Colonic mucosa (tissue), 4 donors: ENCODE data around the gene UGGT2. TPM values are rescaled to one million over a fixed set of nuclear protein-coding genes. Genes with fewer than 3 reads are reported as not detected.
"Not testable (repeated sequence)": the region's sequence is repeated elsewhere in the genome, so short reads cannot be mapped to it uniquely, and the experiment has no call there.

Source experiments
- DNase-seq: peaks from one replicate; pipeline ENCODE4 v3.0.0-alpha.2; 2020
- H3K27ac ChIP-seq: fragments of 200-600 bp; one replicate; pipeline ENCODE4 v1.8.0; 2021
- H3K27me3 ChIP-seq: fragments of 200-600 bp; one replicate; pipeline ENCODE4 v1.8.0; 2021
- H3K36me3 ChIP-seq: fragments of 200-600 bp; one replicate; pipeline ENCODE4 v1.8.0; 2021
- H3K4me1 ChIP-seq: fragments of 200-600 bp; one replicate; pipeline ENCODE4 v1.8.0; 2021; ENCODE audit warnings: mild to moderate bottlenecking
- H3K4me3 ChIP-seq: fragments of 200-600 bp; one replicate; pipeline ENCODE4 v1.8.0; 2021
- H3K9ac ChIP-seq, 2 donors: one replicate each; pipeline ENCODE4 v1.7.0; 2013; ENCODE audit warnings: control low read depth in 2 of 2, low read depth in 2 of 2, low read length in 2 of 2
- H3K9me3 ChIP-seq: fragments of 200-600 bp; one replicate; pipeline ENCODE4 v1.8.0; 2021
- CTCF ChIP-seq: fragments of 200-600 bp; IDR thresholded peaks from one replicate; pipeline ENCODE4 v1.8.0; 2022; ENCODE audit warnings: antibody characterized with exemption, mild to moderate bottlenecking
- intact Hi-C: fragments of 100-400 bp; cut with DNase I; formaldehyde crosslinking; loops from one replicate; pipeline ENCODE4 v1.14.1; 2022
- total RNA-seq, 2 donors: library from RNA; stranded (reverse); fragmentation: NEBNext Ultra II Directional in 1 of 2; extraction: Animal tissue kit (Norgen Biotek cat#: 25700) in 1 of 2; gene quantifications; one replicate each; pipeline ENCODE4 v1.2.1, GENCODE V29; 2021
- donor health status: healthy.
- donor health status: DM: no; HTN: no; CAD: no.
- donor health status: DM: no; HTN: no; CAD: no.

UGGT2 gene
- total RNA-seq, 2 donors from 2014 or later: 16.3 to 18.0 TPM

DNA sequence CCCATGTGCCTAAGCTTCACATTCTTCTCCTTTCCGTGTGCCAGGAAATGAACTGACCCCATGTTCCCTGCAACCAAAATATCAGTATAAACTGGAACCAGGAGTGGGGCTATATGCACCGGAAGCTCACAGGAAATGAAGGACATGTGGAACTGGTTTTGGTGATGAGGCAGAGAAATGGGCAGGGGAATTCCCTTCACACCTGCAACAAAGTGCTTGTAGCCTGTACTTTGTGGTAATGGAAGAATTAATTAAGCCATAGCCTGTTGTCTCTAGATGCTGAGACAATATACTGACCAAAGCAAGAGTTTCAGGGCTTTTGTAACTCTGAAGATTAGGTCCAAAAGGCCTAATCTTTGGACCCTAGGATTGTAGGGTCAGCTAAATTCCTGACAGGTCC is 15.5 kb upstream of the UGGT2 start:
- Histone ChIP-seq H3K27ac (no peak overlapping the region), H3K4me3 (no peak overlapping the region), H3K4me1 (no peaks in the 10 kb centered on the region), H3K9ac (no peak overlapping the region), H3K9me3 (no peaks in the 10 kb centered on the region), H3K27me3 (no peaks in the 10 kb centered on the region), H3K36me3 (no peaks in the 10 kb centered on the region)
- intact Hi-C loops: no loop called here
- DNase-seq: no peak
- no peak for TF ChIP-seq CTCF

- H3K4me3 ChIP-seq: no peak overlapping the region
- no peaks in the 10 kb centered on the region for H3K9me3 ChIP-seq
- H3K27ac ChIP-seq: no peak overlapping the region
- H3K9ac ChIP-seq: no peak overlapping the region
- H3K27me3 ChIP-seq: no peaks in the 10 kb centered on the region
- no peak for DNase-seq
- intact Hi-C loops: no loop called here
- no peaks in the 10 kb centered on the region for H3K4me1 ChIP-seq
- no peaks in the 10 kb centered on the region for H3K36me3 ChIP-seq
- TF ChIP-seq CTCF: no peak
Observed at GRCh38 chr13:96065849-96066248, 12.6 kb upstream of the UGGT2 start.

DNA sequence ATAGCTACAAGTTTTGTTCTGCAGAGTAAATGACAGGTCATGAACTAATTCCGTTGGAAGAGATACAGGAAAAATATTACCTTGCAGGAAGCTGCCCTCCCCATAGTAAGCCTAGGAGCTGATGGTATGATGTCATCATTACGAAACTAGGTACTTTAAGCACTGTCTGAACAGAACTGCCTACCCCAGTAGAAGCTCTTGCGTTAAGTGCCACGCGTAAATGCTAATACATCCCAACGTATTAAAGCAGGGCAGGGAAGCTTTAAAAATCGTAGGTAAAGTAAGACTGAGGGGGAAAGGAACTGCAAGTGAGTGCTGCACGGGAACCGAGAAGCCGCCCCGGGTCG is 572 bp downstream of the UGGT2 start:
- peak overlapping the region; percentile 85 for H3K4me3 ChIP-seq
- no peak for TF ChIP-seq CTCF
- no peaks in the 10 kb centered on the region for H3K9me3 ChIP-seq
- intact Hi-C loops: no loop called here
- peak overlapping the region; percentile 81 to 85 for H3K9ac ChIP-seq
- H3K36me3 ChIP-seq: no peaks in the 10 kb centered on the region
- no peaks in the 10 kb centered on the region for H3K27me3 ChIP-seq
- DNase-seq: no peak
- H3K4me1 ChIP-seq: no peaks in the 10 kb centered on the region
- peak overlapping the region; percentile 61 for H3K27ac ChIP-seq

- H3K4me3 ChIP-seq, intact Hi-C loops, H3K27ac ChIP-seq: not testable (repeated sequence)
Observed at GRCh38 chr13:96051946-96052345, 1.3 kb downstream of the UGGT2 start.

DNA sequence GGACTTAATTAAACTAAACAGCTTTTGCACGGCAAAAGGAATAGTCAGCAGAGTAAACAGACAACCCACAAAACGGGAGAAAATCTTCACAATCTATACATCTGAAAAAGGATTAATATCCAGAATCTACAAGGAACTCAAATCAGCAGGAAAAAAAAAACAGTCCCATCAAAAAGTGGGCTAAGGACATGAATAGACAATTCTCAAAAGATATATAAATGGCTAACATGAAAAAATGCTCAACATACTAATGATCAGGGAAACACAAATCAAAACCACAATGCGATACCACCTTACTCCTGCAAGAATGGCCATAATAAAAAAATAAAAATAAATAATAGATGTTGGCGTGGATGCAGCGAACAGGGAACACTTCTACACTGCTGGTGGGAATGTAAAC is 1.7 kb downstream of the UGGT2 start:
- H3K9me3 ChIP-seq, H3K36me3 ChIP-seq, H3K9ac ChIP-seq, H3K4me3 ChIP-seq, H3K27me3 ChIP-seq, H3K4me1 ChIP-seq, intact Hi-C loops, DNase-seq, H3K27ac ChIP-seq: not testable (repeated sequence)

More at GRCh38 chr13:96051946-96052345, 1.3 kb downstream of the UGGT2 start:
- H3K9ac ChIP-seq, H3K27me3 ChIP-seq, H3K4me1 ChIP-seq, H3K36me3 ChIP-seq, DNase-seq, H3K9me3 ChIP-seq: not testable (repeated sequence)

DNA sequence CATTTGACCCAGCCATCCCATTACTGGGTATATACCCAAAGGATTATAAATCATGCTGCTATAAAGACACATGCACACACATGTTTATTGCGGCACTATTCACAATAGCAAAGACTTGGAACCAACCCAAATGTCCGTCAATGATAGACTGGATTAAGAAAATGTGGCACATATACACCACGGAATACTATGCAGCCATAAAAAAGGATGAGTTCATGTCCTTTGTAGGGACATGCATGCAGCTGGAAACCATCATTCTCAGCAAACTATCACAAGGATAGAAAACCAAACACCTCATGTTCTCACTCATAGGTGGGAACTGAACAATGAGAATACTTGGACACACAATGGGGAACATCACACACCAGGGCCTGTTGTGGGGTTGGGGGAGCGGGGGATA is 2.2 kb downstream of the UGGT2 start:
- DNase-seq, H3K9ac ChIP-seq, H3K9me3 ChIP-seq, H3K4me1 ChIP-seq, H3K4me3 ChIP-seq, intact Hi-C loops, H3K27me3 ChIP-seq, H3K27ac ChIP-seq, H3K36me3 ChIP-seq: not testable (repeated sequence)

- H3K36me3 ChIP-seq, intact Hi-C loops, DNase-seq, H3K4me1 ChIP-seq, H3K9ac ChIP-seq, H3K27me3 ChIP-seq, H3K27ac ChIP-seq, H3K9me3 ChIP-seq, H3K4me3 ChIP-seq: not testable (repeated sequence)
Observed at GRCh38 chr13:96046449-96047126, 6.6 kb downstream of the UGGT2 start.
